Measurements from ENCODE around the gene MRPS25.
"Not testable (repeated sequence)": the region's sequence is repeated elsewhere in the genome, so short reads cannot be mapped to it uniquely, and the experiment has no call there.

Gene MRPS25

DNA sequence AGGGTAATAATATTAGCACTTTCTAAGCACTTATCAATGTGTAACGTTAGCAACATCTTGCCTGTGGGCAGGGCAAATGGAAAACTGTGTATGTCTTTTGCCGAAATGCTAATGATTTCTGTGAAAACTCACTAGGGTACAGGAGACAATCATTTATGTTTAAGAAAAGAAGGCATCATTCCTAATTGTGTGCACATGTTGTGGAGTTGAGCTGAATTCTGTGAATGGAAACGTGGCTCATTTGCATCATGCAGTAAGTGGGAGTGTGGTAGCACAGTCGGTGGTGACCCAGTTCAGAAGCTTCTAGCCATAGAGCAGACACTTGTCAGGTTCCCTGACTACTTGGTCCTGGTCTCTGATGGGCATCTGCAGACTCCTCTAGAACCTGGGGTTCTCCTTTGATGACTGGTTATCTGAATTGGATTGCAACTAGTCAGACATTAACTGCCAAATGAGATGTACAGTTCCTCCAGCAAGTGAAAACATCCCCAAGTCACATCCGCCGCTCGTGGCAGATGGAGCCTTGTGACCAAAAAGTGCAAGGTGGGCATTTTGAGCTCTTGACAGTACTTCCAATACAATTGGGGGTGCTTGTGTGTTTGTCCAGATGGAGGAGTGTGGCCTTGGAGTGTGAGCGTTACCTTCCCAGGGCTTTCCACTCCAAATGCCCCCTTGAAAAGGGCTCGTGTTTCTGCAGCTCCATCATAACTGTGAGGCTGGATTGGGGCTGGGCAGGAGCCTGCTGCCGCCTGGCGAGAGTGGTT, 21.5 kb downstream of the MRPS25 start:
- DNase-seq (ENCODE audit: low spot score), result no peak

DNA sequence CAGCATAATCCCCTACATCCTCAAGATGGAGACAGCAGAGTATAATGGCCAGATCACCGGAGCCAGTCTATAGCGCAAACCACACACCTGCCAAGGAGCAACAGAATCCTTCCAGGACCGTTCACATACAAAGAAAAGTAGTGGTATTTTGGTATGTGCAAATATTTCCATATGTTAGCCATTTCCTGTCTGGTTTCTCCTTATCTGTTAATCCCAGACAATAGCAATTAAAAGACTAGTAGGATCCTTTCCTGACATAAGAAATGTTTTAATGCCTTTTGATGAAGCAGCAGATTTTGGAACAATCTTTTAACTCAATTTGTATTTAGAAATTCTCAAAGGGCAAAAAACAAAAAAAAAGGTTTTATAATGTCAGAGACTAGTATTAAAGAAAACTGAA, 22.2 kb downstream of the MRPS25 start:
- DNase-seq (ENCODE audit: low spot score), result no peak

DNA sequence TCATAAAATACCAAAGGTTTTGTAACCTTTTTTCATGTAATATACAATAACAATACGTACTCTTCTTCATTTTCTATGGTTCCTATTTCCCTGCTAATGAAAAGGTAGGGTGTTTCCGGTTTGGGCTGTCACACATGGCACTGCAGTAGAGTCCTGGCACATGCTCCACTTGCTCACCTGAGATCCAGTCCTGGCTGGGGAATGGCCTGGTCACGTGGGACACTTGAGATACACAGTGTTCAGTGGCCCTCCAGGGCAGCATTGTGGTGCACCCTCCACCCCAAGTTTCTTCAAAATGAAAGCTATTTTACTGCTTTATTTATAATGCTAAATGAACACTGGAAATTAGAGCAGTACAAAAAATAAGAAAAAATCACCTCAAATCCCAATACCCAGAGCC, 23.2 kb downstream of the MRPS25 start:
- no peak for DNase-seq (ENCODE audit: low spot score)

DNA sequence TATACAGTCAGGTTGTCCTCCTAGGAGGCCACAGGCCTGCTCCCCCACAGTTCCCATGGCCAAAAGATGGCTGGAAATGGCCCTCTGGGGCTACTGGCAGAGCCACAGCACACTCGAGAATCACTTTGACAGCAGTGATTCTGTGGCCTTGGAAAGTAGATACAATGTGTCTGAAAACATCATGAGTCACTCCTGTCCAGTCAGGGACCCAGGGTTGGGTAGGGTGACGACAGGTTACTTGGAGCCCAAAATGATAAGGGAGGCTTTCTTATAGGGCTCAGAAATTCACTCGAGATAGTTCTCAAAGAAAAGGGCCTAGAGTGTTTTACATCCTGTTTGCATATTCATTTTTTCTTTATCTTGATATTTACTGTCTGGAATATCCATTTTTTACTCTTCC, 24.3 kb downstream of the MRPS25 start:
- no peak for DNase-seq (ENCODE audit: low spot score)

DNA sequence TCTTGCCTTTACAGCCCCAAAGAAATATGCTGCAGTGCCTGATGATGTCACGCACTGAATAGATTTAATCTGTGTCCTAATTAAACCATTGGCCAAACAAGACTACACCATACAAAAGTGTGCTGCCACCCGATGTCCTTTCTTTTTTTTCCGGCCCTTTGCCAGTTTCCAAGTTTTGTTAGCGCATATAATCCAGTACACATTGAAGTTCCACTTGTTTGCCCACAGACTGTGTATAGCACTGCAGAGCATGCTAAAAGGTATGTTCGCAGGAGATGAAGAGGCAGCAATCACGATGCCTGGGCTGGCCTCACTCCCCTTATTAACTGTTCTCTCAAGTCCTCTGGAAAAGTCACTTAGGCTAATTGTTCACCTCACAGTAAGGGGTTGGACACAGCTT, 26.8 kb downstream of the MRPS25 start:
- DNase-seq (ENCODE audit: low spot score), result no peak

DNA sequence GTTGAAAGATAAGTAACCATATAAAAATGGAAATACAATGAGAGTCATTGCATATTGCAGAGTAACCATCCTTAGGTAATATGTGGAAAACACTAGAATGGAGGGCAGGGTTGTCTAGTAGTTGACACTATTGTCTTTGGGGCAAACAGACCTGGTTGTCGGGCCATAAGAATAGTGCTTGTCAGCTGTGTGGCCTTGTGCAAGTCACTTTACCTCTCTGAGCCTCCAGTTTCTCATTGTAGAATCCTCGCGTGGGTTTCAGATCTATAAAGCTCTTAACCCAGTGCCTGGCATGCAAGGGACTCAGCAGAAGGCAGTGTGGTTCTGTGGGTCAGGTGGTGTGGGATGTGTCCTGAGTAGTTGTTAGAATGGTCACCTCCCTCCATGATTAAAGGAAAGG, 32.0 kb downstream of the MRPS25 start:
- no peak for DNase-seq (ENCODE audit: low spot score)

DNA sequence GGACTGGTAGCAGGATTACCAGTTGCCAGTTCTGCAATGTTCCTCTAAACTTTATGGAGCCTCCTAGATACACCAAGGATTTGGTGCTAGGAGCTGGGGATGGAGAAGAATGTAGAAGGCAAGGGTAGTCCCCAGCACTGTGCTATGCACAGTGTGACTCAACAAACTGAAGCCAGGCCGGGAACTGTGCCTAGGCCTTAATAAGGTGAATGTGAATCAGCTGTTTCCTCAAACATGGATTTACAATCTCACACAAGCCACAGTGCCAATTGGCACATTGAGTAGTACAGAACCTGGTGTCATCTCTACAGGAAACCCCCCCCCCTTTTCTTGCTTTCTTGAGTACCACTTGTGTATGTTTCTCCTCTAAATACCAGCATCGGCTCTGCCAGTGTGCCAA, 32.5 kb downstream of the MRPS25 start:
- DNase-seq (ENCODE audit: low spot score), result no peak

DNA sequence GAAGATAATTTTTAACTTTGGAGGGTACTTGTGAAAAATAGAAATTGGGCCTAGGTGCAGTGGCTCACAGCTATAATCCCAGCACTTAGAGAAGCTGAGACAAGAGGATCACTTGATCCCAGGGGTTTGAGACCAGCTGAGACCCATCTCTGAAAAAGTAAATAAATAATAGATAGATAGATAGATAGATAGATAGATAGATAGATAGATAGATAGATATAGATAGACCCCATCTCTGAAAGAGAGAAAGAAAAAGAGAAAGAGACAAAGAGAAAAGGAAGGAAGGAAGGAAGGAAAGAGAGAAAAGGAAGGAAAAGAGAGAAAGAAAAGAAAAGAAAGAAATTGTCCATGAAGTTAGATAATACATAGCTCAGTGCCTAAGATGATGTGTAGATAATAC, 35.5 kb downstream of the MRPS25 start:
- no peak for DNase-seq (ENCODE audit: low spot score)

DNA sequence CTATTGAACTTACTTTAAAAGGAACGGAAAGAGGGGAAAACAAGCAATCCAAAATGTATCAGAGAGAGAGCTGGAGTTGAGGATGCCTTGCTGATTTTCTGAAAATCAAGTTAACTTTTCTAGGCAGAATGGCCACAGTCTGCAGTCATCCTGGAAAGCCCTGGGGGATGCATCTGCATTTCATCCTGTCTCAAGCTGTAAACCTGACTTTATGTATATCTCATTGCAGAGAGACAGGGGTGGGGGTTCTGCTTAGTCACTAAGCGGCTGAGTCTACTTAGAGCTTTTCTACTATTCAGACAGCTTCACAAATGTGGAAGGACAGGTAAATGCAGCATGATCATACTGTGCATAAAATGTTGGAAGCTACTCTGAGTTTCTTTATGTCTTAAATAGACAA, 41.4 kb downstream of the MRPS25 start:
- DNase-seq (ENCODE audit: low spot score), result no peak

DNA sequence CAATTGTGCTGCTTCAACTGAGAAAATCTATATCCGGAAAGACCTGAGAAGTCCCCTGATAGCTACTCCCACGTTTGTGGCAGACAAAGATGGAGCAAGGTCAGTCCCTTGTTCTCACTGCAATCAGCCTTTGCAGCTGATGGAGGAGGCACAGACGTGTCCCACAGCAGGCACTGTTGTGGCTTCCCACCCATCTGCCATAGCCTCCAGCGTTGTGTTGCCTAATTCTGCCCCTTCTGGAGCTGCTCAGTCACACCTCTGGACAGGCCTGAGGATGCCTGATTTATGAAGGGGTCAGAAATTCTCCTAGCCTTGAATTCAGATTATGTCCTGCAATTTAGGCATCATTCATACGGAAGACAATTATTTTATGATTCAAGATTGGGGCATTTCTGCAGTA, 41.9 kb downstream of the MRPS25 start:
- no peak for DNase-seq (ENCODE audit: low spot score)

DNA sequence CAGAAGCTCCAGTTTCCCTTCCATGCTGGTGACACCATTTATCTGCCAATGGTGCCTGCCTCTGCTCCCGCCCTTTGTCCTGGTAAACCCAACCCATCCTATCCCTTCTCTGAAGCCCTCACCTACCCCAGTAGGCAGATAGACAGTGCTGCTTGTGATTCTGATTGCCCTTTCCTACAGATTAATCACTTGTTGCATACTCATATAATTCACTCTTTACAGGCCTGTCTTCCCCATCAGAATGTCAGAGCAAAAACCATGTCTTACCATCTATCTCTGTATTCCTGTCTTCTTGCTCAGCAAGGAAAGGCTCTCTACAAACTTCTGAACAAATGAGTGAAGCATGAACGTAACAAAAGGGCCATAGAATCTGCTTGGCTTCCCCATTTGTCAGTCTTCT, 47.9 kb downstream of the MRPS25 start:
- no peak for DNase-seq (ENCODE audit: low spot score)

DNA sequence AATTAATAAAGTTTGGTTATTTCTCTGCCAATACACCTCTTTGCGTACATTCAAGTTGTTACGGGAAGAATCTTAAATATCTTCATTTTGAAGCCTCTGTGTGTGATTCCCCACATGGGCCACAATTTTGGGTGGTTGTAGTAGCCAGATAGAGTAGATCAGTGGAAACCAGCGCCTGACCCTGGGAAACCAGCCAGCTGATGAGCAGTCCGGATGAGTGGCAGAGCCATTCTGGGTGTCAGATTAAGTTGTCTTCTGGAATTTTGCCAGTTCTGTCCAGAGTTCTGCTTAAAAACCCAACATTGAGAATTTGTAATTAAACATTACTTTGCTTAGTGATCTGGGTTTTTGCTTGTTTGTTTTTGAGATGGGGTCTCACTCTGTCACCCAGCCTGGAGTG, 49.7 kb downstream of the MRPS25 start:
- no peak for DNase-seq (ENCODE audit: low spot score)

DNA sequence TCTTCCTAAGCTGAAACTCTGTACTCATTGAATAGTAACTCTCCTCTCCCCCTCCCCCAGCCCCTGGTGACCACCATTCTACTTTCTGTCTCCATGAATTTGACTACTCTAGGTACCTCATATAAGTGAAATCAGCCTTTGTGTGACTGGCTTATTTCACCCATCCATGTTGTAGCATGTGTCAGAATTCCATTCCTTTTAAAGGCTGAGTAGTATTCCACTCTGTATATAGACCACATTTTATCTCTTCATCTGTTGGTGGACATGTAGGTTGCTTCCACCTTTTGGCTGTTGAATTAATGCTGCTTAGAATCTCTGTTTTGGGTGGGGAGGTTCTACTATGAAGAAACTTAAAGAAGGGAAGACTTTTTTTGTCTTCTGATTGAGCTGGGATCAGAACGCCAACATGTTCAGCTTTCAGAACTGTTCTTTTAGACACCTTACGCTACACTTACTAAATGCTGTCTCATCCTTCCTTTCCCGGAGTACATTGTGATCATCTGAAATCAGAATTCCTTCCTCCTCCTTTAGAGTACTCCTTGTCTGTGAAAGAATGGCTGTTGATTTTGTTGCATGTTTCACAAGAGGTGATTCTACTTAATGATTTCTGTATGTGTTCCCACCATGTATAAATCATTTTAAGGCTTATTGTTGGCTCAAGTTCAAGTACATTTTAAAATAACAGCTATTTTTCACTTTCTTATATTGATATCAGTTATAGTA, 50.3 kb downstream of the MRPS25 start:
- DNase-seq (ENCODE audit: low spot score), result no peak

DNA sequence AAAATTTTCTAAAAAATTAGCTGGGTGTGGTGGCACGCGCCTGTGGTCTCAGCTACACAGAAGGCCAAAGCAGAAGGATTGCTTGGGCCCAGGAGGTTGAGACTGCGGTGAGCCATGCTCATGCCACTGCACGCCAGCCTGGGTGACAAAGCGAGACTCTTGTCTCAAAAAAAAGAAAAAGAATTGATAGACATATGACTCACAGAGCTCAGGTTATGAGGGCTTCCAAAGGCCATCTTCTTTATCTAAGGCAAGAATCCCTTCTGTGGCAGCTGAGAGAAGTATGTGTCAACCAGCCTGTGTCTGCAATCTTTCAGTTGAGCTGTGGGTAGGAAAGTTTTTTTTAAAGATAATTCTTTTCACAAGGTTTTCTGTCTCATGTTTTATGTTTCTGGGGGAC, 53.9 kb downstream of the MRPS25 start:
- DNase-seq (ENCODE audit: low spot score), result no peak

DNA sequence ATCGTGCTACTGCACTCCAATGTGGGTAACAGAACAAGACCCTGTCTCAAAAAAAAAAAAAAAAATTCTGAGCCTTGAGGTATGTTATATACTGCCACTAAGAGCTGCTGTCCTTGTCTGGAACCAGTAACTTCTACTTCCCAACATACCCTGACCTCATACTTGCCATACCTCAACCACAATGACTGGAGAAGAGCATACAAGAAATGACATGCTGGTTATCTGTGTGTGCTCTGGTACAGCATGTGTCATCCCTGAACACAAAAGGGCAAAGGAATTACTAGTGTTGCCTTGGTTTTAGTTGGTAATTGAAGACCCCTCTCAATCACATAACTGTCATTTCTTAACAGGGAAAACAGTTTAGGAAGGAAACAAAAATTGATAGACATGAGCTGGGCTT, 54.5 kb downstream of the MRPS25 start:
- DNase-seq (ENCODE audit: low spot score), result no peak

DNA sequence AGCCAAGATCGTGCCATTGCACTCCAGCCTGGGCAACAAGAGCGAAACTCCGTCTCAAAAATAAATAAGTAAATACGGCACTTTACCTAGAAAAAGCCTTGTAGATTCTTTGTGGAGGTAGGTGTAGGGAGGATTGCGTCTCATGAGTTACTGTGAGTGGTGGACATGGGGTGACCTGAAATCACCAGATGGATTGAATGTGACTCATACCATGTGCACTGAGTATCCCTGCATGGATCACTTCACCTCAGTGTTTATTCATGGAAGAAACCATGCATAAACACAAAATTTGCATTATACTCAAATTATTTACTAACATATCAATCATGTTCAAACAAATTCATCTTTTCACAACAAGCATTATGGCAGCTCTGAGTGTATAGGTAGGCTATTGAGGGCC, 55.9 kb downstream of the MRPS25 start:
- DNase-seq (ENCODE audit: low spot score), result no peak

DNA sequence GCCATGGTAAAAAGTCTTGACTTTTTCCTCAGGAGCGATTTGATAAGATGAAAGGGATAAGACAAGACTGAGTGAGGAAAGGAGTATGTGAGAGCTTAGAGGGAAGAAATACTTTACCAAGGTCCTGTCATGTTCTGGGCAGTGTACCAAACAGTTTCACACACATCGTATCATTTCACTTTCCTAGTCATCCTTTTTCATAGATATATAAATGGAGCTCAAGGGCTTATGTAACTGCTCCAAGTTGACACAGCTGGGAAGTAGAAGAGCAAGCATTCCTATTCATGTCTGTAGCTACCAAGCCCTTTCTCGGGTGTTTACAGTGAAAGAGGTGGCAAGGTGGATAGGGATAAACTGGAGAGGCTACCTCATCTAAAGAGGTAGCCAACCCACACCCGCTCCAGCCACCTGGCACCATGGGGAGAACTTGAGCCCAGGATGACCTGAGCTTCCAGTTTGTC, 57.4 kb downstream of the MRPS25 start:
- DNase-seq (ENCODE audit: low spot score), result no peak

DNA sequence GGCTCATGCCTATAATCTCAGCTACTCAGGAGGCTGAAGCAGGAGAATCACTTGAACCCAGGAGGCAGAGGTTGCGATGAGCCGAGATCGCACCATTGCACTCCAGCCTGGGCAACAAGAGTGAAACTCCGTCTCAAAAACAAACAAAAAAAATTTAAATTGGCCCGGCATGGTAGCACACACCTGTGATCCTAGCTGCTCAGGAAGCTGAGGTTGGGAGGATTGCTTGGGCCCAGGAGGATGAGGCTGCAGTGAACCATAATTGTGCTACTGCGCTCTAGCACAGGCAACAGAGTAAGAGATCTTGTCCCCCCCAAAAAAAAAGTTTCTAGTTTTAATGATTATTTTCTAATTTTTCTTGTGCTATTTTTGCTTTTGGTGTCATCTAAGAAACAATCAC, 65.9 kb downstream of the MRPS25 start:
- DNase-seq (ENCODE audit: low spot score), result not testable (repeated sequence)

All from COLO829 (cell line).